Memory B cell (primary cell): ENCODE results near the gene ISOC1.
A peak's percentile ranks its signal among the peaks of the same experiment; 100 is the strongest.

Experiments used
- ATAC-seq: fragments of 150-1000 bp; cut with Tn5 transposase; 2 replicates; pipeline ENCODE4 v1.10.0; 2021; ENCODE audit warnings: low read depth, mild to moderate bottlenecking, moderate library complexity
- DNase-seq, 2 donors: peaks; one replicate each; pipeline ENCODE4 v3.0.0; 2022; ENCODE audit warnings: low spot score in 2 of 2
- H3K27ac Mint-ChIP-seq: one replicate; pipeline ENCODE4 v1.8.0; 2022; ENCODE audit warnings: mild to moderate bottlenecking, moderate library complexity, mixed read lengths
- H3K27me3 Mint-ChIP-seq: one replicate; pipeline ENCODE4 v1.8.0; 2022; ENCODE audit warnings: mixed read lengths
- H3K36me3 Mint-ChIP-seq: one replicate; pipeline ENCODE4 v1.8.0; 2022; ENCODE audit warnings: mild to moderate bottlenecking, mixed read lengths
- H3K4me1 Mint-ChIP-seq: one replicate; pipeline ENCODE4 v1.8.0; 2022; ENCODE audit warnings: mixed read lengths
- H3K4me3 Mint-ChIP-seq: one replicate; pipeline ENCODE4 v1.8.0; 2022; ENCODE audit warnings: mild to moderate bottlenecking, moderate library complexity, mixed read lengths
- H3K9me3 Mint-ChIP-seq: one replicate; pipeline ENCODE4 v1.8.0; 2022; ENCODE audit warnings: mixed read lengths

Gene ISOC1

GRCh38 chr5:129125819-129126218 lies 31.3 kb downstream of the ISOC1 start:
- Mint-ChIP-seq H3K27ac (peak overlapping the region; percentile 89), H3K9me3 (no peaks in the 10 kb centered on the region), H3K4me1 (peaks cover 16% of the 10 kb centered on the region), H3K36me3 (no peaks in the 10 kb centered on the region), H3K4me3 (peak overlapping the region; percentile 61), H3K27me3 (no peaks in the 10 kb centered on the region)
- DNase-seq (no peak), ATAC-seq (peak; percentile 77)

- H3K36me3 Mint-ChIP-seq: no peaks in the 10 kb centered on the region
- no peak overlapping the region for H3K27ac Mint-ChIP-seq
- H3K9me3 Mint-ChIP-seq: no peaks in the 10 kb centered on the region
- no peaks in the 10 kb centered on the region for H3K4me1 Mint-ChIP-seq
- no peak for ATAC-seq
- H3K4me3 Mint-ChIP-seq: no peak overlapping the region
- no peak for DNase-seq
- no peaks in the 10 kb centered on the region for H3K27me3 Mint-ChIP-seq
Measured at GRCh38 chr5:129133553-129133952, 39.0 kb downstream of the ISOC1 start.

GRCh38 chr5:129135633-129136032 lies 41.1 kb downstream of the ISOC1 start:
- ATAC-seq: no peak
- Mint-ChIP-seq H3K27ac (no peak overlapping the region), H3K4me3 (no peak overlapping the region)

GRCh38 chr5:129137637-129138036 lies 43.1 kb downstream of the ISOC1 start:
- DNase-seq: no peak
- no peaks in the 10 kb centered on the region for H3K27me3 Mint-ChIP-seq
- ATAC-seq: no peak
- H3K9me3 Mint-ChIP-seq: no peaks in the 10 kb centered on the region
- H3K27ac Mint-ChIP-seq: no peak overlapping the region
- no peaks in the 10 kb centered on the region for H3K36me3 Mint-ChIP-seq
- H3K4me3 Mint-ChIP-seq: no peak overlapping the region
- H3K4me1 Mint-ChIP-seq: no peaks in the 10 kb centered on the region

More at GRCh38 chr5:129135633-129136032, 41.1 kb downstream of the ISOC1 start:
- Mint-ChIP-seq H3K4me1 (no peaks in the 10 kb centered on the region), H3K9me3 (no peaks in the 10 kb centered on the region), H3K27me3 (no peaks in the 10 kb centered on the region), H3K36me3 (no peaks in the 10 kb centered on the region)
- DNase-seq: no peak

GRCh38 chr5:129141078-129141477 lies 46.5 kb downstream of the ISOC1 start:
- Mint-ChIP-seq H3K27me3 (no peaks in the 10 kb centered on the region), H3K36me3 (no peaks in the 10 kb centered on the region), H3K4me3 (no peak overlapping the region), H3K4me1 (no peaks in the 10 kb centered on the region), H3K9me3 (peaks cover 3% of the 10 kb centered on the region), H3K27ac (no peak overlapping the region)
- ATAC-seq (no peak), DNase-seq (no peak)

- Mint-ChIP-seq H3K4me3 (no peak overlapping the region), H3K36me3 (no peaks in the 10 kb centered on the region), H3K27ac (no peak overlapping the region), H3K27me3 (no peaks in the 10 kb centered on the region), H3K4me1 (no peaks in the 10 kb centered on the region), H3K9me3 (peaks cover 3% of the 10 kb centered on the region)
- ATAC-seq: no peak
- DNase-seq: no peak
Measured at GRCh38 chr5:129141696-129142095, 47.1 kb downstream of the ISOC1 start.

- Mint-ChIP-seq H3K36me3 (peaks cover 12% of the 10 kb centered on the region), H3K27me3 (no peaks in the 10 kb centered on the region), H3K4me1 (no peaks in the 10 kb centered on the region), H3K4me3 (no peak overlapping the region), H3K9me3 (peaks cover 3% of the 10 kb centered on the region), H3K27ac (no peak overlapping the region)
- DNase-seq (no peak), ATAC-seq (no peak)
Measured at GRCh38 chr5:129155876-129156275, 61.3 kb downstream of the ISOC1 start.

- Mint-ChIP-seq H3K4me3 (no peak overlapping the region), H3K9me3 (peaks cover 15% of the 10 kb centered on the region), H3K27me3 (peaks cover 3% of the 10 kb centered on the region), H3K4me1 (no peaks in the 10 kb centered on the region), H3K36me3 (peaks cover 19% of the 10 kb centered on the region), H3K27ac (no peak overlapping the region)
- no peak for ATAC-seq
- DNase-seq: no peak
Measured at GRCh38 chr5:129161830-129162229, 67.3 kb downstream of the ISOC1 start.
